Left ventricle myocardium inferior (tissue), 1 donor: ENCODE results near the gene ROPN1L. TPM values are rescaled to one million over a fixed set of nuclear protein-coding genes. Genes with fewer than 3 reads are reported as not detected.
A peak's percentile ranks its signal among the peaks of the same experiment; 100 is the strongest.

Source experiments
- DNase-seq: peaks from one replicate; pipeline ENCODE4 v3.0.0-alpha.2; 2020
- H3K27ac ChIP-seq: fragments of 200-600 bp; replicated peaks from 2 replicates; pipeline ENCODE4 v1.8.0; 2021
- H3K27me3 ChIP-seq: fragments of 200-600 bp; 2 replicates; pipeline ENCODE4 v1.8.0; 2021; ENCODE audit warnings: low read depth
- H3K36me3 ChIP-seq: fragments of 200-600 bp; 2 replicates; pipeline ENCODE4 v1.8.0; 2021
- H3K4me1 ChIP-seq: fragments of 200-600 bp; 2 replicates; pipeline ENCODE4 v1.8.0; 2021
- H3K4me3 ChIP-seq: fragments of 200-600 bp; 2 replicates; pipeline ENCODE4 v1.8.0; 2021; ENCODE audit warnings: mild to moderate bottlenecking, moderate library complexity
- H3K9me3 ChIP-seq: fragments of 200-600 bp; replicated peaks from 2 replicates; pipeline ENCODE4 v1.8.0; 2021
- intact Hi-C: fragments of 100-400 bp; cut with micrococcal nuclease; formaldehyde crosslinking; loops from one replicate; pipeline ENCODE4 v1.11.0; 2022
- total RNA-seq: library from RNA; stranded (reverse); fragmentation: NEBNext Ultra II Directional; extraction: Animal tissue kit (Norgen Biotek cat#: 25700); gene quantifications from one replicate; pipeline ENCODE4 v1.2.1, GENCODE V29; 2021
- TF ChIP-seq, protein P1 (sequence below): fragments of 200-600 bp; IDR thresholded peaks from 2 replicates; pipeline ENCODE4 v1.8.0; 2021; ENCODE audit warnings: antibody characterized with exemption, mild to moderate bottlenecking, borderline replicate concordance
- donor health status: DM: no; HTN: yes; CAD: no; lungs with severe emphysema.

Gene ROPN1L
- total RNA-seq, 1 donor from 2014 or later, result 0.38 TPM

DNA sequence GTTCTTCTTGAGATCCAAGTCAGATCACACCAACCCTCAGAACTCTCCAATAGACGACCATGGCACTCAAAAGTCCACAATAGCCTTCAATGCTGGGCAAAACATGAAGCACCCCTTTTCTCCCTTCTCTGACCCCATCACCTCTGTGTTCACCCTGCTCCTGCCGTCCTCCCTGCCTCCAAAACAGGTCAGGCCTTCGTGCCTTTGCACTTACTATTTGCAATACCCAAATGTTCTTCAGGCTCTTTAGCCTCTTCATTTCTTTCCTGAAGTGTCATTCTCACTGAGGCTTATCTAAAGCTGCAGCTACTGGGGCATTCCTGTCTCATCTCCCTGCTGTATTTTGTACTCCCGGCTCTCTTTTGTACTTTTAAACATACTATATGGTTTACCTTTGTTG is 2.0 kb upstream of the ROPN1L start:
- no peak overlapping the region for H3K4me3 ChIP-seq
- no peak for DNase-seq
- no peaks in the 10 kb centered on the region for H3K9me3 ChIP-seq
- H3K4me1 ChIP-seq, result peaks cover 40% of the 10 kb centered on the region
- intact Hi-C loops, result no loop called here
- TF ChIP-seq, protein P1, sequence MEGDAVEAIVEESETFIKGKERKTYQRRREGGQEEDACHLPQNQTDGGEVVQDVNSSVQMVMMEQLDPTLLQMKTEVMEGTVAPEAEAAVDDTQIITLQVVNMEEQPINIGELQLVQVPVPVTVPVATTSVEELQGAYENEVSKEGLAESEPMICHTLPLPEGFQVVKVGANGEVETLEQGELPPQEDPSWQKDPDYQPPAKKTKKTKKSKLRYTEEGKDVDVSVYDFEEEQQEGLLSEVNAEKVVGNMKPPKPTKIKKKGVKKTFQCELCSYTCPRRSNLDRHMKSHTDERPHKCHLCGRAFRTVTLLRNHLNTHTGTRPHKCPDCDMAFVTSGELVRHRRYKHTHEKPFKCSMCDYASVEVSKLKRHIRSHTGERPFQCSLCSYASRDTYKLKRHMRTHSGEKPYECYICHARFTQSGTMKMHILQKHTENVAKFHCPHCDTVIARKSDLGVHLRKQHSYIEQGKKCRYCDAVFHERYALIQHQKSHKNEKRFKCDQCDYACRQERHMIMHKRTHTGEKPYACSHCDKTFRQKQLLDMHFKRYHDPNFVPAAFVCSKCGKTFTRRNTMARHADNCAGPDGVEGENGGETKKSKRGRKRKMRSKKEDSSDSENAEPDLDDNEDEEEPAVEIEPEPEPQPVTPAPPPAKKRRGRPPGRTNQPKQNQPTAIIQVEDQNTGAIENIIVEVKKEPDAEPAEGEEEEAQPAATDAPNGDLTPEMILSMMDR, result no peak
- H3K27ac ChIP-seq, result no peak overlapping the region
- H3K36me3 ChIP-seq, result peaks cover 10% of the 10 kb centered on the region
- no peaks in the 10 kb centered on the region for H3K27me3 ChIP-seq

DNA sequence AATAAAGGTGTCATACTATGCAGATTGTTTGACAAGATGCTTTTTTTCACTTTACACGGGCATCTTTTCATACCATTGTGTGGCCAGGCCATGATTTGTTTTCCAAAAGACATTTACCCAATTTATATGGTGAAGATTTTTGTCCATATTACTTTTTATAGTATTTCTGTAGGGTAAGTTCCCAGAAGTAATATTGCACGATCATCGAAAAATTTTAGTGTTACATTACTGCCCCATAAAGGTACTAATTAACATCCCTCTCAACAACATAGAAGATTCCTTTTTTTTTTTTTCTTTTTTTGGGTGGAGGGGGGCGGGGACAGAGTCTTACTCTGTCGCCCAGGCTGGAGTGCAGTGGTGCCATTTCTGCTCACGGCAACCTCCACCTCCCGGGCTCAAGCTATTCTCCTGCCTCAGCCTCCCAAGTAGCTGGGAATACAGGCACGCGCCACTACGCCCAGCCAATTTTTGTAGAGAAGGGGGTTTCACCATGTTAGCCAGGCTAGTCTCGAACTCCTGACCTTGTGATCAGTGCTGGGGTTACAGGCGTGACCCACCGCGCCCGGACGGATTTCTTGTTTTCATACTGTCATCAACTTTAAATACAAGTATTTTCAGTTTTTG is 1.2 kb upstream of the ROPN1L start:
- no peak for DNase-seq
- TF ChIP-seq, protein P1, result no peak

GRCh38 chr5:10441992-10442435 is 335 bp downstream of the ROPN1L start:
- Histone ChIP-seq H3K27ac (peak overlapping the region; percentile 79), H3K9me3 (no peaks in the 10 kb centered on the region), H3K27me3 (no peaks in the 10 kb centered on the region), H3K4me1 (peaks cover 57% of the 10 kb centered on the region), H3K4me3 (peak overlapping the region; percentile 80), H3K36me3 (no peaks in the 10 kb centered on the region)
- TF ChIP-seq, protein P1, result no peak
- intact Hi-C loops, result no loop called here
- DNase-seq, result no peak

More for the DNA sequence above, 1.2 kb upstream of the ROPN1L start:
- H3K9me3 ChIP-seq, result no peaks in the 10 kb centered on the region
- H3K4me3 ChIP-seq, result peak overlapping the region; percentile 80
- H3K36me3 ChIP-seq, result peaks cover 4% of the 10 kb centered on the region
- H3K4me1 ChIP-seq, result peaks cover 48% of the 10 kb centered on the region
- intact Hi-C loops, result no loop called here
- peak overlapping the region; percentile 79 for H3K27ac ChIP-seq
- H3K27me3 ChIP-seq, result no peaks in the 10 kb centered on the region

- Histone ChIP-seq H3K9me3 (no peaks in the 10 kb centered on the region), H3K27me3 (no peaks in the 10 kb centered on the region), H3K27ac (no peak overlapping the region), H3K4me3 (peak overlapping the region; percentile 80), H3K4me1 (peaks cover 53% of the 10 kb centered on the region), H3K36me3 (no peaks in the 10 kb centered on the region)
- intact Hi-C loops, result no loop called here
- DNase-seq, result no peak
- TF ChIP-seq, protein P1, result no peak
These were observed 897 bp downstream of the ROPN1L start for GRCh38 chr5:10442576-10442975.

DNA sequence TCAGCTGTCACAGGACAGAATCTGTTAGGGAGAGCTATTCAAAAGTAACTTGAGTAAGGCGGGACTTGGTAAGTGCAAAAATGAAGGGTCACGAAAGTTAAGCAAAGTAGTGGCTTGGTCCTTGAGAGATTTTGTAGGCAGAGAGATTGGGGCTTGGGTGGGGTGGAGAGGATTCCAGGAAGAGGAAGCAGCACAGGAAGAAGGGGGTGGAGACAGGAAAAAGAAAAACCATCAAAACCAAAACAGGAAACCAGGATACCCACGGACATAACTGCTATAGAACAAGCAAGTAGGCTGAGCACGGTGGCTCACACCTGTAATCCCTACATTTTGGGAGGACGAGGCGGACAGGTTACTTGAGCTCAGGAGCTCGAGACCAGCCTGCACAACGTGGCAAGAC is 3.7 kb downstream of the ROPN1L start:
- no peaks in the 10 kb centered on the region for H3K9me3 ChIP-seq
- no peak for DNase-seq
- intact Hi-C loops, result no loop called here
- H3K4me3 ChIP-seq, result no peak overlapping the region
- peaks cover 42% of the 10 kb centered on the region for H3K4me1 ChIP-seq
- H3K27me3 ChIP-seq, result no peaks in the 10 kb centered on the region
- H3K36me3 ChIP-seq, result no peaks in the 10 kb centered on the region
- H3K27ac ChIP-seq, result no peak overlapping the region
- TF ChIP-seq, protein P1, result no peak
